Mesodermal cell (in vitro differentiated cells): ENCODE data around the gene MCHR1. TPM values are rescaled to one million over a fixed set of nuclear protein-coding genes. Genes with fewer than 3 reads are reported as not detected.

Experiments used
- H3K27ac ChIP-seq: 2 replicates; pipeline ENCODE4 v1.7.0; 2013; ENCODE audit warnings: mild to moderate bottlenecking, low read depth, low read length, moderate library complexity; ENCODE audit not compliant: severe bottlenecking
- H3K36me3 ChIP-seq: 2 replicates; pipeline ENCODE4 v1.7.1; 2013; ENCODE audit warnings: mild to moderate bottlenecking, low read length, moderate library complexity; ENCODE audit not compliant: control insufficient read depth, insufficient read depth
- H3K4me1 ChIP-seq: one replicate; pipeline ENCODE4 v1.7.1; 2013; ENCODE audit warnings: mild to moderate bottlenecking, low read length; ENCODE audit not compliant: insufficient read depth, control insufficient read depth, poor library complexity, severe bottlenecking
- H3K4me3 ChIP-seq: 2 replicates; pipeline ENCODE4 v1.7.0; 2013; ENCODE audit warnings: low read length, control low read depth, mild to moderate bottlenecking; ENCODE audit not compliant: insufficient read depth, poor library complexity, severe bottlenecking; ENCODE audit errors: extremely low read depth
- H3K9me3 ChIP-seq: 2 replicates; pipeline ENCODE4 v1.7.1; 2013; ENCODE audit warnings: mild to moderate bottlenecking, low read length, moderate library complexity; ENCODE audit not compliant: control insufficient read depth
- WGBS, 2 experiments: methylation state at CpG; one replicate each; pipeline ENCODE4 v1.1.5; 2013; ENCODE audit warnings: missing lambda C conversion rate in 2 of 2; ENCODE audit not compliant: insufficient coverage in 2 of 2; 5-methylcytosine and 5-hydroxymethylcytosine counted together
- polyA plus RNA-seq, 2 experiments: library from polyadenylated mRNA; stranded (reverse); fragments of 50-300 nt; gene quantifications; one replicate each; pipeline ENCODE4 v1.2.3, GENCODE V29; 2013

Gene MCHR1
- 58.7 TPM for polyA plus RNA-seq (2013, experiment 1 of 2)
- polyA plus RNA-seq (2013, experiment 2 of 2): 48.5 TPM

- peak within 1 kb of the TSS; percentile 87 for H3K27ac ChIP-seq
- H3K4me3 ChIP-seq: peak within 1 kb of the TSS; percentile 61
- 9 to 16% methylated on average over 15 to 16 of the region's 21 CpGs for WGBS, 2 experiments
- H3K36me3 ChIP-seq: peaks cover 12% of the 10 kb centered on the region
- peaks cover 50% of the 10 kb centered on the region for H3K4me1 ChIP-seq
- no peaks in the 10 kb centered on the region for H3K9me3 ChIP-seq
Measured at GRCh38 chr22:40679249-40679963, at the start of gene MCHR1. TSS of gene MCHR1 (plus strand) at chr22:40679484. CDS start at chr22:40679653, 169 bp downstream.

- H3K9me3 ChIP-seq: no peaks in the 10 kb centered on the region
- H3K4me1 ChIP-seq: peaks cover 10% of the 10 kb centered on the region
- peaks cover 9% of the 10 kb centered on the region for H3K36me3 ChIP-seq
- no peak overlapping the region for H3K27ac ChIP-seq
- H3K4me3 ChIP-seq: no peak overlapping the region
- 100% methylated on average over 1 of the region's 2 CpGs for WGBS, 2 experiments
Measured at GRCh38 chr22:40631925-40632324, 47.4 kb upstream of the MCHR1 start.

- H3K4me1 ChIP-seq: peaks cover 14% of the 10 kb centered on the region
- peaks cover 4% of the 10 kb centered on the region for H3K9me3 ChIP-seq
- H3K36me3 ChIP-seq: peaks cover 9% of the 10 kb centered on the region
- WGBS, 2 experiments: no CpG with 5 or more reads among the region's 3 CpGs
- no peak overlapping the region for H3K4me3 ChIP-seq
- H3K27ac ChIP-seq: no peak overlapping the region
Measured at GRCh38 chr22:40633036-40633435, 46.2 kb upstream of the MCHR1 start.

GRCh38 chr22:40634119-40634903 is 45.0 kb upstream of the MCHR1 start:
- WGBS, 2 experiments: 92 to 100% methylated on average over 6 to 9 of the region's 11 CpGs
- Histone ChIP-seq H3K9me3 (peaks cover 7% of the 10 kb centered on the region), H3K4me3 (peak overlapping the region; percentile 78), H3K36me3 (peaks cover 9% of the 10 kb centered on the region), H3K27ac (no peak overlapping the region), H3K4me1 (peaks cover 9% of the 10 kb centered on the region)

DNA sequence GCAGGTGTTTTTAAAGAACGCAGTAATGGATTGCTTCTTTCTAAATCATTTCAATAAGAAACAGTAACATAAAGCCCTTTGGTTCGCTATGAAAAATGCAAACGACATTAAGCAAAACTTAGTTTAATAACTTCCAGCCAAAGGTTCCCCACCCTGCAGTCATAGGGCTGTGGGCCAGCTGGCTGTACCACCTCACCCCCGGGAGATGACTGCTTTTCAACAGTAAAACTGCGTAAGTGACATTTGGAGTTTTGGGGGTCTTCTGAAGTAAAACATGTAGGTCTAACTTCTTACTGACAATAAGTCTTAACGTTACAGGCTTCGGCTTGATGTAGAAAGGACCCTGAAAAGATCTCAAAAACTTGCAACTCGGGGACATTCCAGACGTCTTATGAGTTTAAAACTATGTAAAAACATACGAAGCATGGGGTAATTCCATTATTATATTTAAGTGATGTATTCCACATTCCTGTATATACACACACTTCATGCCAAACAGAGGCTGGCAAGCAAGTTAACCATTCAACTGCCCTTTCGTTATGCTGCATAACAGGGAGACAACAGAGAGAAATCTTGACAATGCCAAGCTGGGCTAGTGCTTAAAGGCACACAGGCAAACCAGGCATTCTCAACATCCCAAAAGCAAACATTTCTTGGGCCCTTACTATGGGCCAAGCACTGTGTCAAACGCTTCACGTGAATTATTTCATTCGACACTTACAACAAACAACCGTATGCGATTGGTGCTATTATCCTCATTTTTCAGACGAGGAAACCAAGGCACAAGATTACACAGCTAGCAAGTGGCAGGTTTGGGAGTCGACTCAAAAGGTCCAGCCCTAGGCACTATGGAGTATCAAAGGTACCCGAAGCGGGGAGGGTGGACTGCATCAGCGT is 44.0 kb upstream of the MCHR1 start:
- peaks cover 9% of the 10 kb centered on the region for H3K4me1 ChIP-seq
- 45 to 50% methylated on average over 15 of the region's 21 CpGs for WGBS, 2 experiments
- H3K4me3 ChIP-seq: peak overlapping the region; percentile 78
- peaks cover 7% of the 10 kb centered on the region for H3K9me3 ChIP-seq
- H3K27ac ChIP-seq: no peak overlapping the region
- H3K36me3 ChIP-seq: peaks cover 5% of the 10 kb centered on the region

DNA sequence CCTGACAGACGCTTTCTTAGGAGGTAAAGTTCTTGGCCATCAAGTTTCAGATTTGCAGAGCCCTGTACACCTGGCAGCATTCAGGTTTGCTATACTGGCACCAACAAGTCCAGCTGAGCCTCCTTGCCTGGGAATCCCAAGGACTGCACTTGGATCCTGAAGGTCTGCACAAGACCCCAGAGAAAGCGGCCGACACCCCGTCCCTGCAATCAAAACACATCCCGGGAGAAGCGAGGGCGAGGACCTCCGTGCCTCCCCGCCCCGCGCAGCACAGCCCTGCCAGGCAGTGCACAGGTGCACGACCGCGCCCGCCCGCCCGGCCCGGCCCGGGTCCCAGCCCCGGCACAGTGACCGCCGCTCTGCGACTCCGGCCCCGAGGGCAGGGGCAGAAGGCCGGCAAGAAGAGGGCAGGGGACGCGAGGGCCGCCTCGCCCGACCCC is 43.3 kb upstream of the MCHR1 start:
- H3K4me3 ChIP-seq: peak overlapping the region; percentile 78
- peaks cover 5% of the 10 kb centered on the region for H3K36me3 ChIP-seq
- H3K9me3 ChIP-seq: peaks cover 7% of the 10 kb centered on the region
- 0% methylated on average over 22 to 27 of the region's 31 CpGs for WGBS, 2 experiments
- peak overlapping the region; percentile 78 for H3K27ac ChIP-seq
- H3K4me1 ChIP-seq: peaks cover 10% of the 10 kb centered on the region

GRCh38 chr22:40636380-40637182 is 42.7 kb upstream of the MCHR1 start, which contains the start of gene MRTFA:
TSS of gene MRTFA (minus strand) at chr22:40636719.
- WGBS, 2 experiments: 0 to 1% methylated on average over 70 to 73 of the region's 82 CpGs
- Histone ChIP-seq H3K9me3 (peaks cover 7% of the 10 kb centered on the region), H3K4me1 (peaks cover 11% of the 10 kb centered on the region), H3K27ac (peak within 1 kb of the TSS; percentile 78), H3K4me3 (peak within 1 kb of the TSS; percentile 78), H3K36me3 (peaks cover 5% of the 10 kb centered on the region)

GRCh38 chr22:40637183-40638150 is 41.8 kb upstream of the MCHR1 start:
- peak overlapping the region; percentile 78 for H3K4me3 ChIP-seq
- H3K36me3 ChIP-seq: peaks cover 3% of the 10 kb centered on the region
- WGBS, 2 experiments: 45 to 46% methylated on average over 33 to 38 of the region's 46 CpGs
- H3K4me1 ChIP-seq: peaks cover 9% of the 10 kb centered on the region
- H3K27ac ChIP-seq: peak overlapping the region; percentile 71
- peaks cover 7% of the 10 kb centered on the region for H3K9me3 ChIP-seq

- Histone ChIP-seq H3K4me1 (peaks cover 9% of the 10 kb centered on the region), H3K27ac (no peak overlapping the region), H3K4me3 (no peak overlapping the region), H3K9me3 (peaks cover 7% of the 10 kb centered on the region), H3K36me3 (no peaks in the 10 kb centered on the region)
- WGBS, 2 experiments: 89 to 96% methylated on average over 8 to 11 of the region's 17 CpGs
Measured at GRCh38 chr22:40638261-40638660, 41.0 kb upstream of the MCHR1 start.
